K562 (cell line): ENCODE data around the gene SETD4. TPM values are rescaled to one million over a fixed set of nuclear protein-coding genes. Genes with fewer than 3 reads are reported as not detected.

Source experiments
- ADNP ChIP-seq: fragments of 200-800 bp; sonication (Bioruptor generic); IDR thresholded peaks from 2 replicates; pipeline ENCODE4 v1.6.1; 2016; ENCODE audit warnings: missing genetic modification characterization, missing compliant biosample characterization
- ARNT ChIP-seq, 2 experiments: fragments of 450-650 bp; IDR thresholded peaks; 2 replicates each; pipeline ENCODE4 v1.6.1; 2016; ENCODE audit warnings: mild to moderate bottlenecking in 1 of 2
- BDP1 ChIP-seq: IDR thresholded peaks from 3 replicates; pipeline ENCODE4 v1.6.1; 2011; ENCODE audit not compliant: insufficient read length, insufficient read depth
- CXXC5 ChIP-seq: fragments of 250-450 bp; sonication (Bioruptor Pico); IDR thresholded peaks from 2 replicates; pipeline ENCODE4 v1.8.0; 2022; ENCODE audit warnings: inconsistent platforms, mild to moderate bottlenecking, moderate library complexity
- GTF2A2 ChIP-seq: IDR thresholded peaks from 2 replicates; pipeline ENCODE4 v1.6.1; 2016; ENCODE audit warnings: mild to moderate bottlenecking, missing genetic modification characterization, missing compliant biosample characterization
- HDAC3 ChIP-seq: fragments of 450-650 bp; IDR thresholded peaks from 2 replicates; pipeline ENCODE4 v1.6.1; 2018; ENCODE audit warnings: borderline replicate concordance, mild to moderate bottlenecking, moderate library complexity; ENCODE audit not compliant: partially characterized antibody
- MED1 ChIP-seq: sonication (generic); formaldehyde crosslinking; IDR thresholded peaks from 2 replicates; pipeline ENCODE4 v1.8.1; 2023; ENCODE audit warnings: missing genetic modification reagents, borderline replicate concordance
- NEUROD1 ChIP-seq: fragments of 150-350 bp; IDR thresholded peaks from 2 replicates; pipeline ENCODE4 v1.6.1; 2014; ENCODE audit warnings: borderline replicate concordance, low read length, low read depth; ENCODE audit not compliant: partially characterized antibody
- NR4A1 ChIP-seq, 2 experiments: fragments of 250-450 bp in 1 of 2; fragments of 450-650 bp in 1 of 2; sonication (Bioruptor Pico) in 1 of 2; IDR thresholded peaks; 2 replicates each; pipeline versions ENCODE4 v1.4.0 to v1.6.1; 2016 to 2020; ENCODE audit warnings: mild to moderate bottlenecking in 2 of 2, missing compliant biosample characterization in 1 of 2, missing genetic modification characterization in 1 of 2, moderate library complexity in 1 of 2
- PYGO2 ChIP-seq: fragments of 450-650 bp; IDR thresholded peaks from 2 replicates; pipeline ENCODE4 v1.6.1; 2016; ENCODE audit warnings: mild to moderate bottlenecking, missing genetic modification characterization, moderate library complexity, missing compliant biosample characterization
- SRSF7 ChIP-seq: fragments of 200-400 bp; formaldehyde crosslinking; optimal IDR thresholded peaks from 2 replicates; pipeline ENCODE3; 2017; ENCODE audit warnings: mild to moderate bottlenecking, low read depth, low read length
- ZKSCAN3 ChIP-seq: fragments of 250-450 bp; sonication (Bioruptor Pico); IDR thresholded peaks from 2 replicates; pipeline ENCODE4 v1.4.0; 2020
- ZNF444 ChIP-seq: fragments of 250-450 bp; sonication (Bioruptor Pico); IDR thresholded peaks from 2 replicates; pipeline ENCODE4 v1.4.0; 2020; ENCODE audit warnings: mild to moderate bottlenecking, moderate library complexity
- ZNF584 ChIP-seq: fragments of 200-800 bp; sonication (Bioruptor generic); IDR thresholded peaks from 2 replicates; pipeline ENCODE4 v1.6.1; 2016; ENCODE audit warnings: low read depth, mild to moderate bottlenecking, missing genetic modification characterization, missing compliant biosample characterization
- ZNF766 ChIP-seq: fragments of 200-800 bp; sonication (Bioruptor generic); conservative IDR thresholded peaks from 2 replicates; pipeline ENCODE4 v1.6.1; 2016; ENCODE audit warnings: missing genetic modification characterization, missing compliant biosample characterization
- polyA plus RNA-seq, 8 experiments: library from polyadenylated mRNA; depleted of rRNA in 4 of 8; stranded (reverse) in 5 of 8; unstranded in 3 of 8; fragments of >200 nt; fragmentation: Nextera tagmentation in 2 of 8; fragmentation: Illumina TruSeq in 1 of 8; extraction: Ambion mirVana in 2 of 8; extraction: Trizol in 1 of 8; gene quantifications; 2 replicates each; pipeline versions ENCODE4 v1.2.1 to v1.2.3, GENCODE V29; 2011 to 2014; ENCODE audit warnings: inconsistent platforms in 1 of 8, missing spikeins in 1 of 8
- total RNA-seq, 7 experiments: library from RNA; depleted of rRNA in 6 of 7; stranded (reverse); fragments of >200 nt in 6 of 7; fragmentation: Illumina TruSeq in 2 of 7; extraction: Trizol in 2 of 7; gene quantifications; 2 replicates each; pipeline versions ENCODE4 v1.2.1 to v1.2.3, GENCODE V29; 2011 to 2021; ENCODE audit warnings: low replicate concordance in 1 of 7
- TF ChIP-seq, protein P1 (sequence below), 2 experiments: fragments of 450-650 bp; conservative IDR thresholded peaks; 2 replicates each; pipeline ENCODE4 v1.6.1; 2017; ENCODE audit warnings: mild to moderate bottlenecking in 2 of 2, moderate library complexity in 2 of 2
- TF ChIP-seq, protein P2 (sequence below): sonication (generic); formaldehyde crosslinking; IDR thresholded peaks from 2 replicates; pipeline ENCODE4 v1.8.1; 2022; ENCODE audit warnings: missing genetic modification reagents
- TF ChIP-seq, protein P3 (sequence below), 2 experiments: fragments of 200-800 bp in 1 of 2; sonication (Bioruptor generic) in 1 of 2; sonication (generic) in 1 of 2; formaldehyde crosslinking in 1 of 2; IDR thresholded peaks in 1 of 2; conservative IDR thresholded peaks in 1 of 2; 2 replicates each; pipeline versions ENCODE4 v1.5.0 to v1.6.1; 2016 to 2020; ENCODE audit warnings: missing compliant biosample characterization in 1 of 2, missing genetic modification characterization in 1 of 2, missing genetic modification reagents in 1 of 2
- TF ChIP-seq, protein P4 (sequence below): fragments of 250-450 bp; sonication (Bioruptor Pico); IDR thresholded peaks from 2 replicates; pipeline ENCODE4 v1.8.0; 2022; ENCODE audit warnings: inconsistent platforms

The SETD4 gene
- total and polyA plus RNA-seq, 9 of the 15 experiments (the other 6 are each of a cell fraction or from before 2014, with no cell fraction given), result 16.1 to 51.3 (median 25.7) TPM

- TF ChIP-seq NEUROD1 (peak; percentile 32), ADNP (tag) (0 out of 2 replicates have a peak, but pooled peaks have one; percentile 10), ZKSCAN3 (CRISPR knock-in tag) (no peak), ZNF584 (peak; percentile 52; the same call in 1 of the 2 replicates), ZNF766 (peak; percentile 79), GTF2A2 (tag) (0 out of 2 replicates have a peak, but pooled peaks have one; percentile 53), MED1 (CRISPR knock-in tag) (no peak), HDAC3 (no peak), SRSF7 (no peak), NR4A1 (CRISPR knock-in tag; IDR thresholded peaks at IDR 0.05) (no peak), NR4A1 (tag; IDR thresholded peaks at IDR 0.05) (0 out of 2 replicates have a peak, but pooled peaks have one; percentile 54), CXXC5 (CRISPR knock-in tag) (0 out of 2 replicates have a peak, but pooled peaks have one; percentile 47), PYGO2 (0 out of 2 replicates have a peak, but pooled peaks have one; percentile 20), ZNF444 (CRISPR knock-in tag) (0 out of 2 replicates have a peak, but pooled peaks have one; percentile 15), ARNT (IDR thresholded peaks at IDR 0.05) (peak in 1 of 2 experiments; percentile 62; a peak in 1 of 4 replicates), BDP1 (no peak)
- TF ChIP-seq, protein P1, sequence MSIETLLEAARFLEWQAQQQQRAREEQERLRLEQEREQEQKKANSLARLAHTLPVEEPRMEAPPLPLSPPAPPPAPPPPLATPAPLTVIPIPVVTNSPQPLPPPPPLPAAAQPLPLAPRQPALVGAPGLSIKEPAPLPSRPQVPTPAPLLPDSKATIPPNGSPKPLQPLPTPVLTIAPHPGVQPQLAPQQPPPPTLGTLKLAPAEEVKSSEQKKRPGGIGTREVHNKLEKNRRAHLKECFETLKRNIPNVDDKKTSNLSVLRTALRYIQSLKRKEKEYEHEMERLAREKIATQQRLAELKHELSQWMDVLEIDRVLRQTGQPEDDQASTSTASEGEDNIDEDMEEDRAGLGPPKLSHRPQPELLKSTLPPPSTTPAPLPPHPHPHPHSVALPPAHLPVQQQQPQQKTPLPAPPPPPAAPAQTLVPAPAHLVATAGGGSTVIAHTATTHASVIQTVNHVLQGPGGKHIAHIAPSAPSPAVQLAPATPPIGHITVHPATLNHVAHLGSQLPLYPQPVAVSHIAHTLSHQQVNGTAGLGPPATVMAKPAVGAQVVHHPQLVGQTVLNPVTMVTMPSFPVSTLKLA (conservative IDR thresholded peaks at IDR 0.05), result peak in 1 of 2 experiments; percentile 47; a peak in 2 of 4 replicates
- TF ChIP-seq, protein P2, sequence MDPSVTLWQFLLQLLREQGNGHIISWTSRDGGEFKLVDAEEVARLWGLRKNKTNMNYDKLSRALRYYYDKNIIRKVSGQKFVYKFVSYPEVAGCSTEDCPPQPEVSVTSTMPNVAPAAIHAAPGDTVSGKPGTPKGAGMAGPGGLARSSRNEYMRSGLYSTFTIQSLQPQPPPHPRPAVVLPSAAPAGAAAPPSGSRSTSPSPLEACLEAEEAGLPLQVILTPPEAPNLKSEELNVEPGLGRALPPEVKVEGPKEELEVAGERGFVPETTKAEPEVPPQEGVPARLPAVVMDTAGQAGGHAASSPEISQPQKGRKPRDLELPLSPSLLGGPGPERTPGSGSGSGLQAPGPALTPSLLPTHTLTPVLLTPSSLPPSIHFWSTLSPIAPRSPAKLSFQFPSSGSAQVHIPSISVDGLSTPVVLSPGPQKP (CRISPR knock-in tag), result no peak
- TF ChIP-seq, protein P3, sequence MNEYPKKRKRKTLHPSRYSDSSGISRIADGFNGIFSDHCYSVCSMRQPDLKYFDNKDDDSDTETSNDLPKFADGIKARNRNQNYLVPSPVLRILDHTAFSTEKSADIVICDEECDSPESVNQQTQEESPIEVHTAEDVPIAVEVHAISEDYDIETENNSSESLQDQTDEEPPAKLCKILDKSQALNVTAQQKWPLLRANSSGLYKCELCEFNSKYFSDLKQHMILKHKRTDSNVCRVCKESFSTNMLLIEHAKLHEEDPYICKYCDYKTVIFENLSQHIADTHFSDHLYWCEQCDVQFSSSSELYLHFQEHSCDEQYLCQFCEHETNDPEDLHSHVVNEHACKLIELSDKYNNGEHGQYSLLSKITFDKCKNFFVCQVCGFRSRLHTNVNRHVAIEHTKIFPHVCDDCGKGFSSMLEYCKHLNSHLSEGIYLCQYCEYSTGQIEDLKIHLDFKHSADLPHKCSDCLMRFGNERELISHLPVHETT (CRISPR knock-in tag; conservative IDR thresholded peaks at IDR 0.05 in 1 of 2, IDR thresholded peaks at IDR 0.05 in 1 of 2), result peak in 1 of 2 experiments; percentile 77; a peak in 1 of 4 replicates
- TF ChIP-seq, protein P4, sequence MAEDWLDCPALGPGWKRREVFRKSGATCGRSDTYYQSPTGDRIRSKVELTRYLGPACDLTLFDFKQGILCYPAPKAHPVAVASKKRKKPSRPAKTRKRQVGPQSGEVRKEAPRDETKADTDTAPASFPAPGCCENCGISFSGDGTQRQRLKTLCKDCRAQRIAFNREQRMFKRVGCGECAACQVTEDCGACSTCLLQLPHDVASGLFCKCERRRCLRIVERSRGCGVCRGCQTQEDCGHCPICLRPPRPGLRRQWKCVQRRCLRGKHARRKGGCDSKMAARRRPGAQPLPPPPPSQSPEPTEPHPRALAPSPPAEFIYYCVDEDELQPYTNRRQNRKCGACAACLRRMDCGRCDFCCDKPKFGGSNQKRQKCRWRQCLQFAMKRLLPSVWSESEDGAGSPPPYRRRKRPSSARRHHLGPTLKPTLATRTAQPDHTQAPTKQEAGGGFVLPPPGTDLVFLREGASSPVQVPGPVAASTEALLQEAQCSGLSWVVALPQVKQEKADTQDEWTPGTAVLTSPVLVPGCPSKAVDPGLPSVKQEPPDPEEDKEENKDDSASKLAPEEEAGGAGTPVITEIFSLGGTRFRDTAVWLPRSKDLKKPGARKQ (CRISPR knock-in tag), result no peak
Measured at GRCh38 chr21:36079010-36079649, 18.8 kb upstream of the SETD4 start (continued).
